ENCODE measurements around the gene HHAT.

GRCh38 chr1:210398466-210398865 is 69.8 kb downstream of the HHAT start:
- TF ChIP-seq CTCF (IDR thresholded peaks at IDR 0.05) (no peak), POLR2A (IDR thresholded peaks at IDR 0.05) (no peak)

All from breast epithelium (tissue), 3 donors.